G401.6 (cell line): Measurements from ENCODE around the gene FAM9C.
"Not testable (repeated sequence)": the region's sequence is repeated elsewhere in the genome, so short reads cannot be mapped to it uniquely, and the experiment has no call there.

Experiments
- FAIRE-seq: peaks from 2 replicates; lab custom pipeline; 2012; peaks lifted over from hg19 to GRCh38; lab: Jason Lieb, UNC

FAM9C gene

GRCh38 chrX:13043138-13043537 is 1.3 kb downstream of the FAM9C start:
- no peak for FAIRE-seq

DNA sequence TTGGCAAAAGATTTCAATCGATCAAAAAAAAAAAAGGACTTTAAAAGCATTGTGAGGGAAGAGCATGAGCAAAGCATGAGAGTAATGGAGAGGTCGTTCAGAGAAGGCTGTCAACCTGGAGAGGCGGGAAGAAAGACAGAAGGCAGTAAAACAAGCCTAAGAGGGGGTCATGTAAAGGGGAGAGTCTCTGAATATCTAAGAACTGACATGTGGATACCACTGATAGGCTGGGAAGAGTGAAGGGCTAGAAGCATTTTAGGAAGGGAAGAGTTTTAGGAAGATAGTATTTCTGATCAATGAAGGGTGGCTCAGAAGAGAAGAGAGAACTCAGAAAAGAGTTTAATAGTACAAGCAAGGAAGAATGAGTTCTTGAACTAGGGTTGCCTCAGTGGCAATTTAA is 7.5 kb downstream of the FAM9C start:
- no peak for FAIRE-seq

DNA sequence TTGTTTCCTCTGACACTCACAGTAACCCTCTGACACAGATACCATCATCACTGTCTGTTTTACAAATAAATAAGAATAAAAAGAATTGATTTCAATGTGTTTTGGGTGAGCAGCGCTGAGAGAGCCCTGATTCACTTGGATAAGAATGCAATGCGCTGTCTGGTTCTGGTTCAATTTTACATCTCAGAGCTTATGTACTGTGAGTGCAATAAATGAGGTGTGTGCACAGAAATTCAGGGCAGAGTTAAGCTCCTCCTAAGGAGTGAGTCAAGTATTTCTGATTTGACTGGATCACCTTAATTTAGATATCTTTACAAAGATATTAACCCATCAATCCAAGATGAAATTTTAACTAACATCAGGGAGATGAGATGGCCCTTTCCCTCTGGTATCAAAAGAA is 11.2 kb downstream of the FAM9C start:
- no peak for FAIRE-seq

- FAIRE-seq, result no peak
These were observed 14.3 kb downstream of the FAM9C start for GRCh38 chrX:13029887-13030771.

DNA sequence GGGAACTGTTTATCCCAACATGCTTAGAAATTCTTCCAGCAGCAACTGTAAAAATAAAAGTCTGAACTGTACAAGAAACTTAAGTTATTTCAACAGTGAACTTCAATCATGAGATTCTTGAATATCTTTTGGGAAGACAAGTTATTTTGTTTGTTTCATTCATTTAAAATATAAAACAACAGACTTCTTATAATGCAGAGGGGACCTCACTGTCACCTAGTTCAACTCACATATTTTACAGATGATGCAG is 14.9 kb downstream of the FAM9C start:
- FAIRE-seq, result no peak

DNA sequence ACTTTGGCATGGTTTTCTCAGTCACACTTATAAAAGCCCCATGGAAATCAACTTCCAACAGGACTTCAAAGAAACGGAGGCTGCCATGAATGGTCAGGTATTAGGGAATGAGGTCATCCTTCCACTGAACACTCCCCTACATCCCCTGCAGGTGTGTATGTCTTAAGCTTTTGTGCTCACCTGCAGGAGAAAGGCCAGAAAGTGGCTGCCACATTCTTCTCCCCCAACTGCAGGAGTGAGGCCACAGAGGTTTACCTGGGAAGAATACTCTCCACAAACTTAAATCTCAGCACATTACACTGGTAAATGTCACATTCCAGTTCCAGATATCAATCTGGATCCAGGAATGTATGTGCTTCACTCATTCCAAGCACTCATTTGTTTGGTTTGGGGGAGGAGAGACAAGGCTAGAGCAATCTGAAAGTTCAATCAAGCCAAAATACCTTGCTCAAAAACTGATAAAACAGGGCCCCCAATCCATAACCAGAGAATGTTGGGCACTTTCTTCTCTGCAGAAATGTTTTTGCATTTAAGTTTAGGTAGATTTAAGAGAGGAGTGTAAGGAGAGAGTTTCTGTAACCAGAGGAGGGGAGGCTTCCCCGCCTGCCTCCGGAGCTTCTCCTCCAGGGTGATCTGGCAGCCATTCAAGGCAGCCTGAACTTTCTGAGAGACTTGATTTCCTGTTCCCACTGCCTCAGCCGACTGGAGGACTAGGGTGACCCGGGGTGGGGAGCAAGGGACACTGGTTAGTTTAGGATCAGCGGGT is 15.4 kb downstream of the FAM9C start:
- no peak for FAIRE-seq

GRCh38 chrX:13026877-13027652 is 17.4 kb downstream of the FAM9C start:
- no peak for FAIRE-seq

DNA sequence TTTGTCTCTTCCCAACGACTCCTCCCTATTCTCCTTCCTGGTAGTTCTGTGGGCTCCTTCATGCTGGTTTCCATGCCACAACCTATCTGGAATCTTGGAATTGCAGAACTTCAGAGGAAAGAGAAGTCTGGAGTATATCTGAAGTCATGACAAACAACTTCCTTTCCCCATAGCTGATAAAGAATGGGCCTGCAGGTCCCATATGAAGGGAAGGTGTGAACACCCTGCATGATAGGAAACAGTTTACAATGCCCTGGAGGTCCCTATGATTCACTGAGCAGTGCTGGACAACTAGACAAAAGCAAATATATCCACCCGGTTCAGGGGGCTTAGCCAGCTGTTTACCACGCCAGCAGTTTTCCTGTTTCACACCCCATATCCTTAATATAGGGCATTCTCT is 19.4 kb downstream of the FAM9C start:
- no peak for FAIRE-seq

- no peak for FAIRE-seq
These were observed 20.4 kb downstream of the FAM9C start for GRCh38 chrX:13023979-13024378.

DNA sequence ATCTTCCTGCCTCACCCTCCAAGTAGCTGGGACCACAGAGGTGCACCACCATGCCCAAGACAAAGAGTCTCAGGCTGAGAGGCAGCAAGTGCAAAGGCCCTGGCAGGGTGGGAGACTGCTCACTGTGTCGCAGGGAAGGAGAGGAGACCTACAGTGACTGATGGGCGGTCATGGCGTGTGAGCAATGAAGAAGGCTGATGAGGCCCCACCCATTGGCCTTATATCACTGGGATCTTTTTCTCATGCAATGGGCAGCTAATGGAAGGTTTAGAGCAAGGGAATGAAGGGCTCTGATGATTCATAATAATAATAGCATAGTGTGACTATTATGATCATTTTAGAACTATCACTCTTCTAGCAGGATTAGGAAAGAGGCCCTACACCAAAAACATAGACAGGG is 20.9 kb downstream of the FAM9C start:
- no peak for FAIRE-seq

- FAIRE-seq, result no peak
These were observed 21.5 kb downstream of the FAM9C start for GRCh38 chrX:13022926-13023325.

DNA sequence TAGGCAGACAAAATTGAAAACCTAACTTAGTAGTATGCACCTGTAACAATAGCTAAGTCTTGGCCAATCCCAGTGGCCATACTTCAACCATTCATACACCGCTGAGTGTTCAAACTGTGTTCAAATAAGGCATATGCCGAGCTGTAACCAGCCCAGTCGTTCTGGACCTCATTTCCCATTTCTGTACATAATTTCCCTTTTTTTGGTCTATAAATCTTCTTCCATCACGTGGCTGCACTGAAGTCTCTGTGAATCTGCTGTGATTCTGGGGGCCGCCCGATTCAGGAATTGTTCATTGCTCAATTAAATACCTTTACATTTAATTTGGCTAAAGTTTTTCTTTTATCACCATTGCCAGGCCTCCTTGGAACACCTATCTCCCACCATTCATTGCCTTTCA is 27.7 kb downstream of the FAM9C start:
- FAIRE-seq, result not testable (repeated sequence)

DNA sequence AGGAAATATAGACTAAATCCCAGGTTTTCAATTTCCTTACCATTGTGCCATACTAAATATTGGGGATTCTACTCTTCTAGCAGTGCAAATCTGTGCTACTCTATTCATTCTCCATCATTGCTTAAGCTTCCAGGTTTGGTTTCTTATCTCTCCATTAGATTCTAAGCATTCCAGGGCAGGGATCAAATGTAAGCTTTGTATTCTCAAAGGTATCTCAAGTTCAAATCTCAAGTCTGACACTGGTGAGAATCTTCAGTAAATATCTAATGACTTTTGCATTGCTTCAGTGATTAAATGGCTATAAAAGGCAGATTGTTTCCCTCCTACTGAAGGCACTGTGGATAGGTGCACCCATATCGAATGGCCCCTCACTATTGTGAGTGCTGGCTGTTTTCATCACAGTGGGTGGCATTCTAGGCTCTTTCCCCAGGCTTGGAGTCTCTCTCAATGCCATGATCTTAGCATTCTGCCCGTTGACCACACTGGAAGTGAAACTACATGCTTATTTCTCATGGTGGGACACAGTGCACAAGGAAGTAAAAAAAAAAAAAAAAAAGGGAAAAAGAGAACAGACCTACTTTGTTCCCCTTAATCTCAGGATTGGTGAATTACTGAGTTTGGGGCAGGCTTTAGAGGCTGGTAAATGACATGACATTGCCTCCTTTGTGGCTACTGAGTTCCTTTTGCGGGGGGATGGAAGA is 28.7 kb downstream of the FAM9C start:
- no peak for FAIRE-seq

GRCh38 chrX:13014111-13015096 is 30.0 kb downstream of the FAM9C start:
- no peak for FAIRE-seq

DNA sequence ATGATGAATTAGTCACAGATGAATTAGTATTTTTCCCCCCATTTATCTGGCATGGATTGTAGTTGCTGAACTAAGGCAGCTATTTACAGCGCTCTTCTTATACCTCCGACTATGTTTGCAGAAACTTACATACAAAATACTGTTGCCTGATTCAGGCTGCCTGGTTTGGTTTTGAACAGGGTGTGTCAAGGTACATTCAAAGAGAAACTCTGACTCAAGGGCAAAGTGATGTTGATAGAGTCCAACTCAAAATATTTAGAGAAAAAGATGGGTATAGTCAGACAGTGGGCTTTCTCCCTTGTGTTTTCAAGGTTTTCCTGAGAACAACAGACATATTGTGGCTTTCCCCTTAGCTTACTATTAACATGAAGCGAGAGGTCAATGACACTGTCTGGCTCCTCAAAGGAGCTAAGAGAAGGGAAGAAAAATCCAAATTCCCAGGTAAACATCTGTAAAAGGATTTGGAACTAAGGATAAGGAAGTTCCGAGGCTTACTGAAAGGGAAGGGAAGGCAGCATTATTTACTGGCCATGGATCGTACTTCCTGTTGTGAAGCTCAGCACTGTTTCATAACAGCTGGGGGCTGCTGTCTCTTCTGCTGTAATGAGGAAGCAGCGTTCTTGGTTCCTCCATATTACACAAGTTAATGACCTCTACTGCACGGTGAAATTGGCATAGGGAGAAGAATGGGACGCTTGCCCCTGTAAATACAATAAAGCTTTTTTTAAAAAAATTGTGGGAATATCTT is 30.9 kb downstream of the FAM9C start:
- FAIRE-seq, result no peak

GRCh38 chrX:13010546-13010945 is 33.9 kb downstream of the FAM9C start:
- no peak for FAIRE-seq

DNA sequence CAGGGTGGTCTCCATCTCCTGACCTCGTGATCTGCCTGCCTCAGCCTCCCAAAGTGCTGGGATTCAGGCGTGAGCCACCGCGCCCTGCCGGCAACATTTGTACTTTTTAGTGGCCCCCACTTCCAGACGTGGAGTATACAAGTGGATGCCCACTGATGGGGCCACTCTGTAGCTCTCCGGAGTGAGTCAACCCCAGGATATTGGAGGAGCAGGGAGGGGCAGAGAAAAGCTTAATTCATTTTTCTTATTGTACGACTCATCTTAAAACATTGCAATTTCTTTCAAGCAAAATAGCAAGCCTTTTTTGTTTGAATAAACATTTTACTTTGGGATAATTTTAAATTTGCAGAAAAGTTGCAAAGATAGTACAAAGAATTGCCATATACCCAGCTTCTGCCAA is 34.6 kb downstream of the FAM9C start:
- FAIRE-seq, result no peak

- no peak for FAIRE-seq
These were observed 35.1 kb downstream of the FAM9C start for GRCh38 chrX:13009273-13009672.

DNA sequence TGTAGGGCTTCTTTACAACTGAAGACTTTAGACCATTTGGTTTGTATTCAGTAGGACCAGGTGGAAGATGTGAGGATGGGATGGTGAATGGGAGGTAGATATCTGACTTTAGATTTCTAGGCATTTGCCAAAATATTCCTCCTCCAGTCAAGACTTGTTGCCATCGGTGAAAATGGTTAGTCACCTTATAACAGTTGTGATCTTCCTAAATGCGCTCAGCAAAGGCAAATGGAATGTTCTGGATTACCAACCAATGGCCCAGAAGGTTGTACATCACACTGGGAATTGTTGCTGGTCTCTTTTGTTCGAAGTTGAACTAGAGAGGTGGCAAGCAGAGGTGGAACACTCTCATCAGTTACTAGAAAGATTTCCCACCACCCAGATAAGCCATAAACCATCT is 35.6 kb downstream of the FAM9C start:
- FAIRE-seq, result no peak

GRCh38 chrX:13008189-13008533 is 36.3 kb downstream of the FAM9C start:
- no peak for FAIRE-seq
